DND-41 (cell line): ENCODE results near the gene AUTS2.

Experiments used
- ATAC-seq: fragments of 200-7000 bp; cut with Tn5 transposase; 3 replicates; pipeline ENCODE4 v1.9.1; 2021; ENCODE audit warnings: low read depth; ENCODE audit not compliant: insufficient read depth
- DNase-seq: peaks from one replicate; pipeline ENCODE4 v3.0.0-alpha.2; 2020
- H2AFZ ChIP-seq: 2 replicates; pipeline ENCODE4 v1.6.0; 2012; ENCODE audit warnings: low read depth, low read length
- H3K27ac ChIP-seq: 2 replicates; pipeline ENCODE4 v1.5.1; 2012; ENCODE audit warnings: low read length, inconsistent platforms
- H3K27me3 ChIP-seq: fragments of 200-600 bp; sonication (generic); 2 replicates; pipeline ENCODE4 v1.6.0; 2012; ENCODE audit warnings: low read length, mild to moderate bottlenecking, inconsistent platforms; ENCODE audit not compliant: insufficient read depth, poor library complexity
- H3K36me3 ChIP-seq: 2 replicates; pipeline ENCODE4 v1.5.1; 2012; ENCODE audit warnings: low read length, inconsistent platforms; ENCODE audit not compliant: insufficient read depth
- H3K4me1 ChIP-seq: 2 replicates; pipeline ENCODE4 v1.5.1; 2012; ENCODE audit warnings: mild to moderate bottlenecking, low read length; ENCODE audit not compliant: insufficient read depth
- H3K4me2 ChIP-seq: 2 replicates; pipeline ENCODE4 v1.6.0; 2012; ENCODE audit warnings: mild to moderate bottlenecking, moderate library complexity, low read length, inconsistent platforms; ENCODE audit not compliant: insufficient read depth
- H3K4me3 ChIP-seq, 2 experiments: fragments of 200-600 bp in 1 of 2; shearing (Covaris generic) in 1 of 2; 2 replicates each; pipeline ENCODE4 v1.5.1; 2012 to 2016; ENCODE audit warnings: inconsistent platforms in 2 of 2, low read length in 2 of 2, mild to moderate bottlenecking in 2 of 2, low read depth in 1 of 2, moderate library complexity in 1 of 2
- H3K79me2 ChIP-seq: 2 replicates; pipeline ENCODE4 v1.6.0; 2012; ENCODE audit warnings: low read length, inconsistent platforms; ENCODE audit not compliant: insufficient read depth
- H3K9ac ChIP-seq: 2 replicates; pipeline ENCODE4 v1.6.0; 2012; ENCODE audit warnings: low read depth, mild to moderate bottlenecking, inconsistent platforms, low read length, moderate library complexity
- H3K9me3 ChIP-seq: 2 replicates; pipeline ENCODE4 v1.5.1; 2012; ENCODE audit warnings: low read length, moderate library complexity, mild to moderate bottlenecking, inconsistent platforms; ENCODE audit not compliant: insufficient read depth, severe bottlenecking
- H4K20me1 ChIP-seq: 2 replicates; pipeline ENCODE4 v1.6.0; 2012; ENCODE audit warnings: low read length; ENCODE audit not compliant: insufficient read depth
- EZH2 ChIP-seq: IDR thresholded peaks from 3 replicates; pipeline ENCODE4 v1.6.1; 2012; ENCODE audit warnings: borderline replicate concordance, low read depth, mild to moderate bottlenecking, moderate library complexity, low read length, inconsistent platforms; ENCODE audit not compliant: severe bottlenecking
- TF ChIP-seq, protein P1 (sequence below): IDR thresholded peaks from 2 replicates; pipeline ENCODE4 v1.5.1; 2012; ENCODE audit warnings: borderline replicate concordance, low read length, moderate library complexity, mild to moderate bottlenecking; ENCODE audit not compliant: poor library complexity, severe bottlenecking; ENCODE audit errors: extremely low read depth

Gene AUTS2

DNA sequence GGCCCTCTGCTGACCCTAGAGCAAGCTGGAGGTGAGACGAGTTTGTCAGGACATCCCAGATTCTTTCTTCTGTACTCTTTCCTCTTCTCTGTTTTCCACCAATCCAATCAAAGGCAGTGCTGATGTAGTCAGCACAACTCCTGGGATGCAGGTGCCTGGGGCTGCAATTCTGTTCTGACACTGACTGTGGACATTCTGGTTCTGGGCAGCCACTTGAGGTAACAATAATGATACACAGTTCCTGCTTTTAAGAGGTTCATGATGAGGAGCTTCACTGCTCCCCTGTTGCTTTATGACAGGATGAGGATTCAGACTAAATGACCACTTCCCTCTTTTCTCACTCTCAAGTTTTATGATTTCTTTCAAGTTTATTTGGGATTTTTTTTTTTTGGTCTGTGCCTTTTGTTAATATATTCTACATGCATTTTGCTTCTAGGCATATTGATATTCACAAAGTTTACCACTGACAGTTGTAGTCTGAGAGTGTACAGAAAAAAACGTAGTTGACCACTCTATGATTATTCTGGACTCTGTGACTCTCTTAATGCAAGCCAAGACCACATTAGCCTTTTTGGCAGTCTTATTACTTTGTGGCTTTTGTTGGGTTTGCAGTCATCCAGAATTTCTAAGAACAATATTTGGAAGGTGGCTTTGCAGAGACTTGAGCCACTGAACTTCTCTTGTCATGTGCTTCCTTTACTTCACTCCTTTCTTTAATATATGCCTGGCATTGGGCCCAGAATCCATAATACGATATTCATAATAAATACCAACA lies 247.6 kb downstream of the AUTS2 start:
- Histone ChIP-seq H3K4me1 (0 out of 2 replicates have a peak, but pooled peaks cover 4% of the 10 kb centered on the region), H3K9me3 (no peaks in the 10 kb centered on the region), H3K27ac (no peak overlapping the region), H3K27me3 (no peaks in the 10 kb centered on the region), H3K36me3 (no peaks in the 10 kb centered on the region), H4K20me1 (peaks cover 14% of the 10 kb centered on the region; the same call in 1 of the 2 replicates), H3K79me2 (peaks cover 10% of the 10 kb centered on the region), H3K4me2 (no peak overlapping the region), H3K9ac (no peak overlapping the region), H2AFZ (no peak overlapping the region), H3K4me3 (no peak overlapping the region)
- TF ChIP-seq EZH2: no peak
- ATAC-seq (no peak), DNase-seq (no peak)

DNA sequence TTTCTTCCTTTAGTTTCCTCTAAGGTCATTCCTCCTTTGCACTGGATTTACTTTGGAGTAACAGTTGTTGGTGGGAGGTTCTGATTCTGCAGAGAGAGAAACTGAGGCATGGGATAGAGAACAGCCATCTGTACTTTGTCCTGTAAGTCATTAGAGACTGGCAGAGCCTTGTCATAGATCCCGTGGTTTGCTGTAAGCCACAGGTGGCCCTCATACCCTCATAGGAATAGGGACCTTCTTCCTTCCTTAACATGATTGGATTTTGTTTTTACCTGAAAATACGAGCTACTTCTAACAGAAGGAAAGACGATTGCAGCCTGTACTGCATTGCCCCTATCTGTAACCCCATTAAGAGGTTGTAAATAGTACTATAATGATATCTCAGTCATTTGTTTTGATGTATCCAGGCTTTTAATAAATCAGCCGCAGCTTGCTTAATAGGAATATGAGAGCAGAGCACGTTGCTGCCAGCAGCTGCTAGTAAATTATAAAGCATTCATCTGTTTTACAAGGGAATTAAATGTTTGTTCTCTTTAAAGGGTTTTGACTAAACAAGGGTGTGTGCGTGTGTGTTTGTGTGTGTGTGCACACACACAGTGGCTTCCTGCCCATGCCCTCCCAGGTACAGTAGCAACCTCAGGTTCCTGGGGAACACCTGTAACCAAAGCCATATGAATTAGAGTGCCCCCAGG lies 249.8 kb downstream of the AUTS2 start:
- Histone ChIP-seq H3K4me1 (0 out of 2 replicates have a peak, but pooled peaks cover 4% of the 10 kb centered on the region), H3K4me2 (no peak overlapping the region), H3K79me2 (peaks cover 14% of the 10 kb centered on the region), H2AFZ (no peak overlapping the region), H3K36me3 (no peaks in the 10 kb centered on the region), H4K20me1 (peaks cover 9% of the 10 kb centered on the region; the same call in 1 of the 2 replicates), H3K4me3 (no peak overlapping the region), H3K27ac (no peak overlapping the region), H3K27me3 (no peaks in the 10 kb centered on the region), H3K9ac (no peak overlapping the region), H3K9me3 (no peaks in the 10 kb centered on the region)
- ATAC-seq: no peak
- TF ChIP-seq, protein P1, sequence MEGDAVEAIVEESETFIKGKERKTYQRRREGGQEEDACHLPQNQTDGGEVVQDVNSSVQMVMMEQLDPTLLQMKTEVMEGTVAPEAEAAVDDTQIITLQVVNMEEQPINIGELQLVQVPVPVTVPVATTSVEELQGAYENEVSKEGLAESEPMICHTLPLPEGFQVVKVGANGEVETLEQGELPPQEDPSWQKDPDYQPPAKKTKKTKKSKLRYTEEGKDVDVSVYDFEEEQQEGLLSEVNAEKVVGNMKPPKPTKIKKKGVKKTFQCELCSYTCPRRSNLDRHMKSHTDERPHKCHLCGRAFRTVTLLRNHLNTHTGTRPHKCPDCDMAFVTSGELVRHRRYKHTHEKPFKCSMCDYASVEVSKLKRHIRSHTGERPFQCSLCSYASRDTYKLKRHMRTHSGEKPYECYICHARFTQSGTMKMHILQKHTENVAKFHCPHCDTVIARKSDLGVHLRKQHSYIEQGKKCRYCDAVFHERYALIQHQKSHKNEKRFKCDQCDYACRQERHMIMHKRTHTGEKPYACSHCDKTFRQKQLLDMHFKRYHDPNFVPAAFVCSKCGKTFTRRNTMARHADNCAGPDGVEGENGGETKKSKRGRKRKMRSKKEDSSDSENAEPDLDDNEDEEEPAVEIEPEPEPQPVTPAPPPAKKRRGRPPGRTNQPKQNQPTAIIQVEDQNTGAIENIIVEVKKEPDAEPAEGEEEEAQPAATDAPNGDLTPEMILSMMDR: no peak
- no peak for TF ChIP-seq EZH2
- DNase-seq: no peak

DNA sequence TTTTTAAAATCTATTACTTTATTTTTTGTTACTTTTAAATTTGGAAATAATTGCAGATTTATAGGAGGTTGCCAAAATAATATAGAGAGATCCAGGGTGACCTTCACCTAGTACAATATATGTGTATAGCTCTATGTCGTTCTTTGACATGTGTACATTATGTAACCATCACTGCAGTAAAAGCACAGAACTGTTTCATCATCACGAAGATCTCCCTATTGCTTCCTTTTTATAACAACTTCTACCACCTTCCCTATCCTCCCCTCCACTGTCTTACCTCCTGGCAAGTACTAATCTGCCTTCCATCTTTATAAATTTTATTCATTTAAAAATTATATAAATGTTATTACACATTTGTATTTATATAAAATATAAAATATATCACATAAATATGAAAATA lies 251.0 kb downstream of the AUTS2 start:
- Histone ChIP-seq H3K4me3 (no peak overlapping the region), H3K9ac (no peak overlapping the region), H4K20me1 (peaks cover 13% of the 10 kb centered on the region; the same call in 1 of the 2 replicates), H3K9me3 (no peaks in the 10 kb centered on the region), H3K27ac (no peak overlapping the region), H3K36me3 (no peaks in the 10 kb centered on the region), H3K4me2 (no peak overlapping the region), H3K4me1 (0 out of 2 replicates have a peak, but pooled peaks cover 4% of the 10 kb centered on the region), H3K79me2 (peaks cover 24% of the 10 kb centered on the region), H2AFZ (no peak overlapping the region), H3K27me3 (no peaks in the 10 kb centered on the region)
- ATAC-seq: no peak
- DNase-seq: no peak
- TF ChIP-seq EZH2: no peak
- TF ChIP-seq, protein P1: no peak

DNA sequence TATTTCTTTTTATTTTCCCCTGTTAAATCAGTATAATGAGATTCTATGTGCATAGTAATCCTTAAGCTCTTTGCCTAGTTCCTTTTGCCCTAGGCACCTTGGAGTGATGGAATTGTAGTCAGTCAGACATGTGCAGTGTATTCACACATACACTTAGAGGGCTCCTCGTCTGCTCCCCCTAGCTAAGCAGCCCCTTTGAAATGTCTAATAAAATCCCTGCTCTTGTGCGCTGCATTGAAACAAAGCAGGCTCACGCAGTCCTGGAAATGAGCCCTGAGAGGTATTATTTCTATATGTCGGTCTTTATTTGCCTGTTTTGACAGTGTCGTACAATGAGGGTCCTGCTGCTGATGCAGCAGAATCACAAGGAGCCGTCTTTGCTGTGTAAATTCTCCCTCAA lies 258.7 kb downstream of the AUTS2 start:
- ATAC-seq (no peak), DNase-seq (no peak)
- H3K79me2 ChIP-seq: peaks cover 26% of the 10 kb centered on the region
- H3K4me3 ChIP-seq: no peak overlapping the region
- H3K9me3 ChIP-seq: no peaks in the 10 kb centered on the region
- no peaks in the 10 kb centered on the region for H3K36me3 ChIP-seq
- no peak overlapping the region for H3K9ac ChIP-seq
- no peak overlapping the region for H3K4me2 ChIP-seq
- peaks cover 17% of the 10 kb centered on the region for H4K20me1 ChIP-seq
- TF ChIP-seq, protein P1: no peak
- no peak for TF ChIP-seq EZH2
- H3K27ac ChIP-seq: no peak overlapping the region
- no peaks in the 10 kb centered on the region for H3K27me3 ChIP-seq
- no peaks in the 10 kb centered on the region for H3K4me1 ChIP-seq
- H2AFZ ChIP-seq: no peak overlapping the region
